Naive thymus-derived CD4-positive, alpha-beta T cell (primary cell): Measurements from ENCODE around the gene TSPAN14. TPM values are rescaled to one million over a fixed set of nuclear protein-coding genes. Genes with fewer than 3 reads are reported as not detected.
A peak's percentile ranks its signal among the peaks of the same experiment; 100 is the strongest.
"Not testable (repeated sequence)": the region's sequence is repeated elsewhere in the genome, so short reads cannot be mapped to it uniquely, and the experiment has no call there.

Source experiments
- ATAC-seq: fragments of 150-1000 bp; cut with Tn5 transposase; 2 replicates; pipeline ENCODE4 v1.10.0; 2021; ENCODE audit warnings: mild to moderate bottlenecking, moderate library complexity
- CTCF ChIA-PET: fragments of 350-600 bp; sonication (Branson Sonifier 250); formaldehyde crosslinking; loops from one replicate; lab custom pipeline; 2021; ENCODE audit warnings: antibody characterized with exemption; lab: Charles Lee
- POLR2A ChIA-PET: fragments of 350-600 bp; sonication (Branson Sonifier 250); formaldehyde crosslinking; loops from one replicate; lab custom pipeline; 2021; ENCODE audit warnings: antibody characterized with exemption, inconsistent platforms; lab: Charles Lee
- DNase-seq, 9 donors: peaks; one replicate each; pipeline versions ENCODE4 v3.0.0 to v3.0.0-alpha.2; 2020 to 2022; ENCODE audit warnings: mixed read lengths in 1 of 9
- H3K27ac ChIP-seq: one replicate; pipeline ENCODE4 v1.7.0; 2013; ENCODE audit warnings: mild to moderate bottlenecking, low read depth, low read length, moderate library complexity
- H3K27me3 ChIP-seq, 2 donors: one replicate each; pipeline ENCODE4 v1.7.0; 2013; ENCODE audit warnings: low read length in 2 of 2, mild to moderate bottlenecking in 2 of 2, moderate library complexity in 2 of 2; ENCODE audit not compliant: control insufficient read depth in 2 of 2, insufficient read depth in 2 of 2
- H3K36me3 ChIP-seq, 3 experiments: 1 replicate in 2 of 3; 2 replicates in 1 of 3; pipeline ENCODE4 v1.7.0; 2013; ENCODE audit warnings: low read length in 3 of 3, mild to moderate bottlenecking in 3 of 3, moderate library complexity in 1 of 3; ENCODE audit not compliant: insufficient read depth in 3 of 3, control insufficient read depth in 2 of 3
- H3K4me1 ChIP-seq, 2 donors: one replicate each; pipeline ENCODE4 v1.7.0; 2013; ENCODE audit warnings: low read length in 2 of 2, mild to moderate bottlenecking in 2 of 2, moderate library complexity in 1 of 2; ENCODE audit not compliant: control insufficient read depth in 2 of 2, insufficient read depth in 2 of 2
- H3K4me3 ChIP-seq: 2 replicates; pipeline ENCODE4 v1.7.0; 2013; ENCODE audit warnings: mild to moderate bottlenecking, low read length
- H3K9me3 ChIP-seq, 3 experiments: 1 replicate in 2 of 3; 2 replicates in 1 of 3; pipeline ENCODE4 v1.7.0; 2013; ENCODE audit warnings: low read length in 3 of 3; ENCODE audit not compliant: control insufficient read depth in 2 of 3
- H3K27ac Mint-ChIP-seq, 9 donors: one replicate each; pipeline ENCODE4 v1.8.0; 2020 to 2022; ENCODE audit warnings: mixed read lengths in 9 of 9, mild to moderate bottlenecking in 8 of 9, moderate library complexity in 5 of 9, inconsistent platforms in 2 of 9
- H3K27me3 Mint-ChIP-seq, 5 donors: one replicate each; pipeline ENCODE4 v1.8.0; 2021 to 2022; ENCODE audit warnings: mixed read lengths in 5 of 5, mild to moderate bottlenecking in 1 of 5
- H3K36me3 Mint-ChIP-seq, 5 donors: one replicate each; pipeline ENCODE4 v1.8.0; 2020 to 2022; ENCODE audit warnings: mixed read lengths in 5 of 5, mild to moderate bottlenecking in 3 of 5, inconsistent platforms in 1 of 5
- H3K4me1 Mint-ChIP-seq, 7 donors: one replicate each; pipeline ENCODE4 v1.8.0; 2020 to 2022; ENCODE audit warnings: mixed read lengths in 7 of 7, mild to moderate bottlenecking in 3 of 7, inconsistent platforms in 1 of 7
- H3K4me3 Mint-ChIP-seq, 10 donors: one replicate each; pipeline ENCODE4 v1.8.0; 2020 to 2022; ENCODE audit warnings: mild to moderate bottlenecking in 10 of 10, mixed read lengths in 10 of 10, moderate library complexity in 6 of 10, inconsistent platforms in 2 of 10
- H3K9me3 Mint-ChIP-seq, 11 donors: one replicate each; pipeline ENCODE4 v1.8.0; 2020 to 2022; ENCODE audit warnings: mixed read lengths in 11 of 11, mild to moderate bottlenecking in 4 of 11, inconsistent platforms in 1 of 11, moderate library complexity in 1 of 11
- intact Hi-C, 2 donors: fragments of 100-400 bp; cut with micrococcal nuclease; formaldehyde crosslinking; loops; one replicate each; pipeline ENCODE4 v1.15.1; 2023
- polyA plus RNA-seq, 2 donors: library from polyadenylated mRNA; unstranded; fragments of 300-500 nt; fragmentation: Illumina TruSeq; gene quantifications; one replicate each; pipeline ENCODE4 v1.2.3, GENCODE V29; 2021
- total RNA-seq, 6 experiments: library from RNA in 5 of 6; stranded (reverse) in 5 of 6; gene quantifications; 1 replicate in 5 of 6; 2 replicates in 1 of 6; pipeline ENCODE4 v1.2.3 and lab custom pipeline; 2021 to 2026

The TSPAN14 gene
- total and polyA plus RNA-seq, 7 experiments from 2014 or later = 135 to 386 (median 161) TPM

DNA sequence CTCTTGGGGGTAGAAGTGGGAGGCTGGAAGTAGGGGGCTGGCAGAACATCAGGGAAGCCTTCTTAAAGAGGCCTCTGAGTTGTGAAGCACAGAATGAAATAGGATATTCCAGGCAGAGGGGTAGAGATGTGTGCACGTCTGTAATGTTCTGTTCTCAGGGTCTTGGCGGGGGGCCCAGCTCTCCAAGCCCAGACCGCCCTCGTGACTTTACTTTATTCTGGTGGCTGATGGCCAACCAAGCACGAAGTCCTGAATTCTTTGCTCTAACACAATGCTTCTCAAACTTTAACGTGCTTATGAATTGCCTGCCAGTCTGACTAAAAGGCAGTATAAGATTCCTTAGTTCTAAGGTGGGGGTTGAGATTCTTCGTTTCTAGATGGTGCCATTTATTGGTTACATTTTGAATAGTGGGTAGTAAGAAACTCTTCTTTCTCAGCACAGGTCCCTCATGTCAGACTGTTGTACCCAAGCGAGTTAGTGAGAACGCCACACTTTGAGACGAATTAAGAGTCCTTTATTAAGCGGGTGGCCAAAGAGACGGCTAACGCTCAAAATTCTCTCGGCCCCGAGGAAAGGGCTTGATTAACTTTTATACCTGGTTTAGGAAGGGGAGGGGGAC lies 37.5 kb upstream of the TSPAN14 start:
- Histone ChIP-seq H3K4me3 (no peak overlapping the region), H3K9me3 (no peaks in the 10 kb centered on the region), H3K4me1 (no peaks in the 10 kb centered on the region), H3K36me3 (no peaks in the 10 kb centered on the region), H3K27me3 (no peaks in the 10 kb centered on the region), H3K27ac (no peak overlapping the region)
- intact Hi-C loops = no loop called here
- Mint-ChIP-seq H3K36me3 (peaks cover 0 to 15% (median 0%) of the 10 kb centered on the region in 5 donors), H3K4me1 (peaks cover 14 to 33% (median 22%) of the 10 kb centered on the region in 7 donors), H3K4me3 (no peak overlapping the region), H3K9me3 (no peaks in the 10 kb centered on the region), H3K27me3 (no peaks in the 10 kb centered on the region), H3K27ac (peak overlapping the region in 1 of 9 donors; percentile 53)
- CTCF ChIA-PET = no interaction called here
- DNase-seq = no peak
- POLR2A ChIA-PET = no interaction called here
- ATAC-seq = no peak

DNA sequence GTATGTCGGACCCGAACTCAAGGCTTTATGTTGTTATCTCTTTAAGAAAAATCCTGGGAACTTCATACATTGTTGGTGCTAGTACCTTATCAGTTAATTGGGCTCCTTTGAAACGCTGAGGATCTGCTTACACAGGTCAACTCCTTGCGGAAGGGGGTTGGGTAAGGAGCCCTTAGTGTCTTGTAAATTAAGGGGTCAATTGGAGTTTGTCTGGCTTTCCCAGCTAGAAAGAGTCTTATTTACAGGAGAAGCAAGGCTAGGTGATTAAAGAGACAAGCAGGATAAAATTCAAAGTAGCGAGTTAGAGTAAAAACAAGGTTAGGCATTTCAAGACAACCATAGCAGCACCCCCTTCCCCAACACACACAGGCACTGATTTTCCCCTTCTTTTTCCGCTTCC lies 36.9 kb upstream of the TSPAN14 start:
- ATAC-seq, H3K27ac Mint-ChIP-seq, H3K4me3 Mint-ChIP-seq, H3K27me3 Mint-ChIP-seq, H3K4me1 ChIP-seq, intact Hi-C loops, POLR2A ChIA-PET, DNase-seq, CTCF ChIA-PET, H3K36me3 ChIP-seq, H3K27me3 ChIP-seq, H3K9me3 ChIP-seq, H3K4me3 ChIP-seq, H3K27ac ChIP-seq, H3K9me3 Mint-ChIP-seq: not testable (repeated sequence)
- peaks cover 11 to 27% (median 20%) of the 10 kb centered on the region in 7 donors for H3K4me1 Mint-ChIP-seq
- H3K36me3 Mint-ChIP-seq = peaks cover 0 to 17% (median 0%) of the 10 kb centered on the region in 5 donors

GRCh38 chr10:80421050-80421706 lies 32.9 kb upstream of the TSPAN14 start:
- Histone ChIP-seq H3K4me3 (no peak overlapping the region), H3K9me3 (no peaks in the 10 kb centered on the region), H3K27me3 (no peaks in the 10 kb centered on the region), H3K27ac (no peak overlapping the region), H3K36me3 (peaks cover 0 to 12% (median 5%) of the 10 kb centered on the region in 3 experiments), H3K4me1 (no peaks in the 10 kb centered on the region)
- Mint-ChIP-seq H3K27me3 (no peaks in the 10 kb centered on the region), H3K27ac (no peak overlapping the region), H3K4me1 (peaks cover 0 to 13% (median 2%) of the 10 kb centered on the region in 7 donors), H3K4me3 (no peak overlapping the region), H3K9me3 (no peaks in the 10 kb centered on the region), H3K36me3 (peaks cover 0 to 35% (median 4%) of the 10 kb centered on the region in 5 donors)
- ChIA-PET CTCF (interaction anchor here (1.6 kb wide), 1 partner anchor 165 kb away, joined by 4 read pairs; no protein-coding TSS in a partner anchor), POLR2A (no interaction called here)
- no peak for DNase-seq
- no peak for ATAC-seq
- intact Hi-C loops = no loop called here

DNA sequence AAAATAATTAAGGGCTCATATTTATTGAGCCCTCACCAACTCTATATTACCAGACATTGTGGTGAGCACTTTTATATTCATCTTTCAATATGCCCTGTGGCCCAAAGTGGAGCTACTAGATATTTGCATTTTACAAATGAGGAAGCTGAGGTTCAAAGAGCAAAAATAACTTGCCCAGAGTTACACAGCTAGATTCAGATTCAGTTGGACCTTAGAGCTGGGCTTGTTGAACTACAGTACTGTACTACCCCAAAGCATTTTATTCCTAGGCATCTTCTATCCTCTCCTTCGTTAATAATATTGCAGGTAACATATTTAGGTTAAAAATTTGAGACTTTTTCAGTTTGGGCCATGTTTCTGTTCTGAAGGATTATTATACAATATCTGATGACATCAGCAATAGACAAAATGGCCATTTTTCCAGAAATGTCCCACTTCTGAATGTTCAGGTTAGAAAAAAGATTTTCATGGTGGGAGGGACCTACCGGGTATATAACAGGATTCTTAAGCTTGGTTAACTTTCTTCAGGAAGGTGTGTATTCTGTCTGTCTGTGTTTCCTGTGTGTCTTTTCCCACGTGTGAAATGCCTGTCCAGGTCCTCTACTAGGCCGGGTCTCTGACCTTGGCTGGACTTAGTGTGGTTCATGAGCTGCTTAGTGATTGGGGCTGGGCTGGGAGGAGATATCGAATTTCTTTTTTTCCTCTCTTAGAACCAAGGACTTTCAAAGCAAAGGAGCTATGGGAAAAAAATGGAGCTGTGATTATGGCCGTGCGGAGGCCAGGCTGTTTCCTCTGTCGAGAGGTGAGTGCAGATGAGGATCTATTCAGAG lies 32.2 kb upstream of the TSPAN14 start:
- ATAC-seq (no peak), DNase-seq (no peak)
- Mint-ChIP-seq H3K27me3 (no peaks in the 10 kb centered on the region), H3K4me1 (peaks cover 0 to 9% (median 0%) of the 10 kb centered on the region in 7 donors), H3K36me3 (peaks cover 0 to 40% (median 8%) of the 10 kb centered on the region in 5 donors), H3K4me3 (no peak overlapping the region), H3K9me3 (no peaks in the 10 kb centered on the region), H3K27ac (no peak overlapping the region)
- H3K36me3 ChIP-seq = peaks cover 0 to 15% (median 5%) of the 10 kb centered on the region in 3 experiments
- intact Hi-C loops = no loop called here
- H3K4me3 ChIP-seq = no peak overlapping the region
- no peak overlapping the region for H3K27ac ChIP-seq
- POLR2A ChIA-PET = no interaction called here
- H3K27me3 ChIP-seq = no peaks in the 10 kb centered on the region
- CTCF ChIA-PET = no interaction called here
- no peaks in the 10 kb centered on the region for H3K4me1 ChIP-seq
- H3K9me3 ChIP-seq = no peaks in the 10 kb centered on the region

- CTCF ChIA-PET = interaction anchor here (1.4 kb wide), 1 partner anchor 80 kb away, joined by 5 read pairs; no protein-coding TSS in a partner anchor
- peaks cover 0 to 15% (median 5%) of the 10 kb centered on the region in 3 experiments for H3K36me3 ChIP-seq
- Mint-ChIP-seq H3K9me3 (no peaks in the 10 kb centered on the region), H3K4me3 (no peak overlapping the region), H3K27me3 (no peaks in the 10 kb centered on the region), H3K36me3 (peaks cover 4 to 65% (median 21%) of the 10 kb centered on the region in 5 donors), H3K27ac (peak overlapping the region in 1 of 9 donors; percentile 38), H3K4me1 (peaks cover 0 to 3% (median 0%) of the 10 kb centered on the region in 7 donors)
- H3K9me3 ChIP-seq = no peaks in the 10 kb centered on the region
- POLR2A ChIA-PET = no interaction called here
- no peak overlapping the region for H3K27ac ChIP-seq
- H3K4me3 ChIP-seq = no peak overlapping the region
- H3K27me3 ChIP-seq = no peaks in the 10 kb centered on the region
- DNase-seq (no peak), ATAC-seq (no peak)
- intact Hi-C loops = no loop called here
- H3K4me1 ChIP-seq = no peaks in the 10 kb centered on the region
These were observed 28.2 kb upstream of the TSPAN14 start for GRCh38 chr10:80425901-80426300.

GRCh38 chr10:80427541-80427940 lies 26.6 kb upstream of the TSPAN14 start:
- H3K27ac Mint-ChIP-seq = no peak overlapping the region
- Histone ChIP-seq H3K9me3 (no peaks in the 10 kb centered on the region), H3K36me3 (peaks cover 0 to 14% (median 5%) of the 10 kb centered on the region in 3 experiments), H3K4me3 (no peak overlapping the region), H3K27me3 (no peaks in the 10 kb centered on the region), H3K27ac (no peak overlapping the region), H3K4me1 (no peaks in the 10 kb centered on the region)
- H3K36me3 Mint-ChIP-seq = peaks cover 4 to 60% (median 21%) of the 10 kb centered on the region in 5 donors
- no peak overlapping the region for H3K4me3 Mint-ChIP-seq
- ChIA-PET POLR2A (no interaction called here), CTCF (no interaction called here)
- H3K9me3 Mint-ChIP-seq = no peaks in the 10 kb centered on the region
- ATAC-seq (no peak), DNase-seq (no peak)
- no peaks in the 10 kb centered on the region for H3K27me3 Mint-ChIP-seq
- intact Hi-C loops = no loop called here
- peaks cover 0 to 3% (median 0%) of the 10 kb centered on the region in 7 donors for H3K4me1 Mint-ChIP-seq
